ENCODE data around the gene CCDC187. TPM values are rescaled to one million over a fixed set of nuclear protein-coding genes. Genes with fewer than 3 reads are reported as not detected.
A peak's percentile ranks its signal among the peaks of the same experiment; 100 is the strongest.

Gene CCDC187
- total RNA-seq, 1 experiment from 2014 or later, result 0.11 TPM

DNA sequence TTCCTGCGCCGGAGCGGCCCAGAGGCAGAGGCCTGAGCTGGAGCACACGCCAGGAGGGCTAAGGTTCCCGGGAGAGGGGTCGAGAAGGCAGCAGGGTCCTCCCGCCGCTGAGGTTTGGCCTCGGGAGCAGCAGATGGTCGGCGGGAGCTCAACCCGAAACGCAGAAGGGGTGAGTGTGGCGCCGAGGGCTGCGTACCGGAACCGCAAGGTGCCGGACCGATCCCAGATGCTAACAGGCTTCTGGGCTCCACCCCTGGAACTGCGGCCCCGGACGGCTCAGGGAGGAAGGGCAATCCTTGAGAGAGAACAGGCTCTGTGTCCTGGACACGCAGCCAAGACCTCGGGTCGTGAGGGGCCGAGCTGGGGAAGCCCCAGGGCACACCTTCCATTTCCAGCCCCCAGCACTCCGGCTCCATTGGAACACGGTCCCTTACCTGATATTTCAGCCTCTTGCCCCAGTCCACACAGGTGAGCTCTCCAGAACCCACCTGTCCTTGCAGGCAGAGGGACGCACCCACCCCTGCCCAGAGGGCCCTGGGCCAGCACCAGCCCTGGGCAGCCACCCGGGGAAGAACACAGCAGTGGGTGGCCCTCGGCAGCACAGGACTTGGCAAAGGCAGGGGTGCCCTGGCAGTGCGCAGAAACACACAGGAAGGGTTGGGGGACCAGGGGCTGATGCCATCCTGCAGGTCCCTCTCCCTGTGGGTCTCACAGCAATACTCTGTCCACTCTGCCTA lies 100.3 kb downstream of the CCDC187 start:
- H3K9me3 Mint-ChIP-seq (ENCODE audit: unreplicated experiment), result no peaks in the 10 kb centered on the region
- H3K4me1 ChIP-seq, result 0 out of 2 replicates have a peak, but pooled peaks cover 5% of the 10 kb centered on the region
- no peak overlapping the region for H3K4me3 Mint-ChIP-seq (ENCODE audit: unreplicated experiment)
- no peak overlapping the region for H3K27ac Mint-ChIP-seq (ENCODE audit: unreplicated experiment)
- no peaks in the 10 kb centered on the region for H3K27me3 Mint-ChIP-seq (ENCODE audit: insufficient read depth, unreplicated experiment)
- no peak overlapping the region for H3K4me3 ChIP-seq (ENCODE audit: low read depth, low read length)
- H3K9me3 ChIP-seq, result no peaks in the 10 kb centered on the region
- no peak for TF ChIP-seq CTCF (IDR thresholded peaks at IDR 0.05; ENCODE audit: insufficient read depth in 1 of 2, low read depth in 1 of 2, low read length in 1 of 2, severe bottlenecking in 1 of 2, unreplicated experiment in 1 of 2)
- H3K36me3 Mint-ChIP-seq (ENCODE audit: insufficient read depth, unreplicated experiment), result peaks cover 18% of the 10 kb centered on the region
- ChIA-PET CTCF (no interaction called here), POLR2A (no interaction called here)
- intact Hi-C loops (cut with micrococcal nuclease; ENCODE audit: unreplicated experiment), result no loop called here
- no peaks in the 10 kb centered on the region for H3K36me3 ChIP-seq (ENCODE audit: control insufficient read depth, insufficient read depth, low read length)
- BruUV-seq (replicated peaks), result no TSS peak
- no peak for DNase-seq
- H3K4me1 Mint-ChIP-seq (ENCODE audit: low read depth, unreplicated experiment), result no peaks in the 10 kb centered on the region
- H3K27me3 ChIP-seq (replicated peaks; ENCODE audit: control insufficient read depth, insufficient read depth, low read length), result no peaks in the 10 kb centered on the region

DNA sequence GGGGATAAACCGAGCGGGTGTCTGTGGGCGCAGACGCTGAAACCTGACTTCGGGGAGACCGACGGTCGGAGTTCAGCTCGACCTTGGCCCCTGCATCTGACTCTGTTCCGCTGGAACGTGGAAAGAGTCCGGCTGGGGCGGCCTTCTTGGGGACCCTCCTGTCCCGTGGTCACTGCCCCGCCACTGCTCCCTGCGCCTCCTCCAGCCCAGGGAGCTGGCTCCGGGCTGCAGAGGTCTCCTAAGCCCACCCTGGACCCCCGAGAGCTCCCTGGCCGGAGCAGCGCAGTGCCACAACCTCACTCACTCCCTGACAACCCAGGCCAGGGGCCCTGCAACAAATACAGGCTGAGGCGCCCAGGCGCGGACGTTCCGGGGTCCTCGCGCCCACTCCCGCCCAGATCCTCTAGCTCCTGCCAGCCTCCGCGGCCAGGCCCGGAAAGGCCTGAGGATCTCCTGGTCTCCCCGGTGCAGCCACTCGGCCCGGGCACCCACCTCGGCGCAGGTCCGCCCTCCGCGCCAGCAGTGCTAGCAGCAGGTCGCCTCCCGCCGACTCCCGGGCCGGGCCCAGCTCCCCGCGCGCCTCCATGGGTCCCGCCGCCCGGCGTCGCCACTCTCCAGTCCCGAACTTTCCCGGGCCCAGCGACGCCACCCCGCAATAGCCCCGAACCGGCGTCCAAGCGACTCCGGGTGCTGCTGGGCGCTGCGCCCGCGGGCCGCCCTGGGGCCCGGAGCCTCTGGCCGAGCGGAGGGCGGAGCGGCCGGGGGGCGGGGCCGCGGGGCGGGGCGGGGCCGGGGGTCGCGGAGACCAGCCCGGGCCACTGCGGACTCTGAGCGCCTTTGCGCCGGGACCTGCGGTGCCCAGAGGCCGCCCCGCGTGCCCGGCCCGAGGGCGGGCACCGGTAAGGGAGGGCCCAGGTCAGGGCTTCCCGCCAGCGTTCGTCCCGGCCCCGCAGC lies 101.2 kb downstream of the CCDC187 start:
- Mint-ChIP-seq H3K4me1 (ENCODE audit: low read depth, unreplicated experiment) (no peaks in the 10 kb centered on the region), H3K36me3 (ENCODE audit: insufficient read depth, unreplicated experiment) (peaks cover 16% of the 10 kb centered on the region), H3K9me3 (ENCODE audit: unreplicated experiment) (no peaks in the 10 kb centered on the region), H3K4me3 (ENCODE audit: unreplicated experiment) (peak overlapping the region; percentile 40), H3K27ac (ENCODE audit: unreplicated experiment) (no peak overlapping the region), H3K27me3 (ENCODE audit: insufficient read depth, unreplicated experiment) (no peaks in the 10 kb centered on the region)
- intact Hi-C loops (cut with micrococcal nuclease; ENCODE audit: unreplicated experiment), result no loop called here
- Histone ChIP-seq H3K4me3 (ENCODE audit: low read depth, low read length) (peak overlapping the region; percentile 33), H3K27me3 (replicated peaks; ENCODE audit: control insufficient read depth, insufficient read depth, low read length) (no peaks in the 10 kb centered on the region), H3K36me3 (ENCODE audit: control insufficient read depth, insufficient read depth, low read length) (no peaks in the 10 kb centered on the region), H3K4me1 (0 out of 2 replicates have a peak, but pooled peaks cover 5% of the 10 kb centered on the region), H3K9me3 (no peaks in the 10 kb centered on the region)
- ChIA-PET CTCF (no interaction called here), POLR2A (no interaction called here)
- no TSS peak for BruUV-seq (replicated peaks)
- DNase-seq, result no peak
- no peak for TF ChIP-seq CTCF (IDR thresholded peaks at IDR 0.05; ENCODE audit: insufficient read depth in 1 of 2, low read depth in 1 of 2, low read length in 1 of 2, severe bottlenecking in 1 of 2, unreplicated experiment in 1 of 2)

GRCh38 chr9:136201609-136202453 lies 102.1 kb downstream of the CCDC187 start:
- Mint-ChIP-seq H3K36me3 (ENCODE audit: insufficient read depth, unreplicated experiment) (peaks cover 16% of the 10 kb centered on the region), H3K27ac (ENCODE audit: unreplicated experiment) (no peak overlapping the region), H3K9me3 (ENCODE audit: unreplicated experiment) (no peaks in the 10 kb centered on the region), H3K4me3 (ENCODE audit: unreplicated experiment) (peak overlapping the region; percentile 40), H3K4me1 (ENCODE audit: low read depth, unreplicated experiment) (peaks cover 3% of the 10 kb centered on the region), H3K27me3 (ENCODE audit: insufficient read depth, unreplicated experiment) (no peaks in the 10 kb centered on the region)
- intact Hi-C loops (cut with micrococcal nuclease; ENCODE audit: unreplicated experiment), result no loop called here
- Histone ChIP-seq H3K9me3 (no peaks in the 10 kb centered on the region), H3K4me3 (ENCODE audit: low read depth, low read length) (peak overlapping the region; percentile 3; the same call in 1 of the 2 replicates), H3K27me3 (replicated peaks; ENCODE audit: control insufficient read depth, insufficient read depth, low read length) (no peaks in the 10 kb centered on the region), H3K36me3 (ENCODE audit: control insufficient read depth, insufficient read depth, low read length) (no peaks in the 10 kb centered on the region), H3K4me1 (peaks cover 9% of the 10 kb centered on the region)
- no peak for DNase-seq
- CTCF ChIA-PET, result no interaction called here
- TF ChIP-seq CTCF (IDR thresholded peaks at IDR 0.05; ENCODE audit: insufficient read depth in 1 of 2, low read depth in 1 of 2, low read length in 1 of 2, severe bottlenecking in 1 of 2, unreplicated experiment in 1 of 2), result no peak
- POLR2A ChIA-PET, result no interaction called here
- BruUV-seq (replicated peaks), result no TSS peak
